ENCODE results near the gene POLA2. TPM values are rescaled to one million over a fixed set of nuclear protein-coding genes. Genes with fewer than 3 reads are reported as not detected.

The POLA2 gene
- total RNA-seq, 2 experiments from 2014 or later, result 62.9 to 66.9 TPM

DNA sequence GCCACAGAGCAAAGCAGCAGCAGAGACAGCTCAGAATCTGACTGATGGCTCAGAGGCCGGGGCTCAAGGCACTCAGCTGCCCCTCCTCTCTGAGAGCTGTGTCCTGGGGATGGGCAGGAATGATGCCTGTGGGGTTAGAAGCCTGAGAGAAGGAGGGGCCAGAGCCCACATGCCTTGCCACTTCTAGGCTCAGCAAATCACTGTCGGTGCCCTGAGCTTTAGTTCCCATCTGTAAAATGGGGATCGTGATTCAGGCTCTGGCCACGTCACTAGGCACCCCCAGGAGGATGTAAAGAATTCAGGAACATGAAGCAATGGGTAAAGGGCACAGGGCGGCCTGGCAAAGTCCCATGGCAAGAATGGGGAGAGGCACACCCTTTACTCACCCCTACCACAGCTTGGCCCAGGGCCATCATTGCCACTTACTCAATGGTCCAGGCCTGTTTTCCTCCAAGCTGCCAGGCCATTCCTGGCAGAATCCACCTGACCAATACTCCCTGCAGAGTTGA, 49.5 kb downstream of the POLA2 start:
- DNase-seq, result no peak
- H3K4me1 Mint-ChIP-seq (ENCODE audit: low read depth), result peaks cover 10% of the 10 kb centered on the region
- H3K4me3 Mint-ChIP-seq, result no peak overlapping the region
- intact Hi-C loops (cut with micrococcal nuclease), result no loop called here
- POLR2A ChIA-PET, result no interaction called here
- no peak overlapping the region for H3K27ac Mint-ChIP-seq
- peaks cover 10% of the 10 kb centered on the region for H3K27me3 Mint-ChIP-seq
- no peaks in the 10 kb centered on the region for H3K9me3 Mint-ChIP-seq
- H3K36me3 Mint-ChIP-seq, result no peaks in the 10 kb centered on the region
- CTCF ChIA-PET, result interaction anchor here (1.5 to 8.5 kb wide), 2 partner anchors 20 to 86 kb away, joined by 6 to 184 read pairs; partner anchors contain the start of gene DPF2

- intact Hi-C loops (cut with micrococcal nuclease), result loop anchor here (1.0 to 2.0 kb wide), 3 partner anchors 16 to 89 kb away; no protein-coding TSS in a partner anchor
- CTCF ChIA-PET, result interaction anchor here (0.7 to 8.5 kb wide), 34 partner anchors 9 to 505 kb away, joined by 3 to 184 read pairs (median 4); partner anchors contain the start of genes CAPN1, DPF2, MEN1 and PCNX3
- H3K4me3 Mint-ChIP-seq, result peak within 1 kb of the TSS; percentile 69
- POLR2A ChIA-PET, result interaction anchor here (0.6 to 2.8 kb wide), 6 partner anchors 14 to 100 kb away, joined by 3 to 19 read pairs (median 3); partner anchors contain the start of genes DPF2 and POLA2
- H3K9me3 Mint-ChIP-seq, result no peaks in the 10 kb centered on the region
- peaks cover 10% of the 10 kb centered on the region for H3K27me3 Mint-ChIP-seq
- no peak within 1 kb of the TSS for H3K27ac Mint-ChIP-seq
- H3K36me3 Mint-ChIP-seq, result no peaks in the 10 kb centered on the region
- peak; percentile 84 for DNase-seq
- peaks cover 10% of the 10 kb centered on the region for H3K4me1 Mint-ChIP-seq (ENCODE audit: low read depth)
Observed at GRCh38 chr11:65314501-65315203, 52.9 kb downstream of the POLA2 start, which contains the start of gene CDC42EP2. Gene CDC42EP2, plus strand, starts transcription at chr11:65314866. Its CDS starts 6,033 bp downstream, at chr11:65320899.

DNA sequence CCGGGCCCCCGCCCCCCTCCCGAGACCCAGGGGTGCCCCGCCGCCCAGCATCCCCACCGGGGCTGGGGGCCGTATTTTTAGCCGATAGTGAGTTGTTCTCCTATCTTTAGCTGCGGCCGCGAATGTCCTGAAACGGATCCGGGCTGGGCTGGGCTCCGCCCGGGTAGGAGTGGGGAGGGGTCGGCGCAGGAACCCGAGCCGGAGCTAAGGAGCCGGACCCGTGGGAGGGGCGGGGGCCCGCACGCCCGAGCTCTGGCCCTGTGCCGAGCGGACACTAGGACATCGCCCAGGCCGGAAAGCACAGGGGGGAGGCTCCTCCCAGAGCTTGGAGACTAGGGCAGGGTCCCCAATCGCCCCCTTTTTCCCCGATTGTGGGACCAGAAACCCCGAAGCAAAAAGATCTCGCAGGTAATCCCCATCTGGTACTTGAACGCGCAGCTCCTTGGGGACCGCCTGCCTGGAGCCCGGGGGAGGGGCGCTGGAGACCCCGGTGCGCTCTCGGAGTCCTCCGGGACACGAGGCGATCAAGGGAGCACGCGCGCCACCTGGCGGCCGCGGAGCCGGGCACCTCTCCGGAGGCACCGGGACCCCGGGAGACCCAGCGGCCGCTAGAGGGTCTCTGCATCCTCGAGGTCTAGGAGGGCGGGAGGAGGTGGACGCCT, 53.6 kb downstream of the POLA2 start:
- intact Hi-C loops (cut with micrococcal nuclease), result loop anchor here (1.0 to 2.0 kb wide), 3 partner anchors 15 to 90 kb away; no protein-coding TSS in a partner anchor
- ChIA-PET POLR2A (interaction anchor here (0.9 to 2.8 kb wide), 5 partner anchors 13 to 101 kb away, joined by 3 to 19 read pairs (median 3); partner anchors contain the start of genes DPF2 and POLA2), CTCF (interaction anchor here (0.7 to 8.5 kb wide), 39 partner anchors 10 to 506 kb away, joined by 3 to 184 read pairs (median 4); partner anchors contain the start of genes CAPN1, DPF2, FAU and MEN1)
- H3K4me1 Mint-ChIP-seq (ENCODE audit: low read depth), result peaks cover 10% of the 10 kb centered on the region
- H3K9me3 Mint-ChIP-seq, result no peaks in the 10 kb centered on the region
- H3K27me3 Mint-ChIP-seq, result peaks cover 10% of the 10 kb centered on the region
- H3K36me3 Mint-ChIP-seq, result no peaks in the 10 kb centered on the region
- peak overlapping the region; percentile 69 for H3K4me3 Mint-ChIP-seq
- H3K27ac Mint-ChIP-seq, result no peak overlapping the region
- DNase-seq, result peak; percentile 83

GRCh38 chr11:65315866-65316226, 54.1 kb downstream of the POLA2 start:
- H3K9me3 Mint-ChIP-seq, result no peaks in the 10 kb centered on the region
- H3K27me3 Mint-ChIP-seq, result peaks cover 10% of the 10 kb centered on the region
- no peak for DNase-seq
- ChIA-PET CTCF (interaction anchor here (0.6 to 8.5 kb wide), 35 partner anchors 9 to 283 kb away, joined by 3 to 184 read pairs (median 5); partner anchors contain the start of genes CAPN1, DPF2, FAU and MRPL49), POLR2A (interaction anchor here (1.0 to 2.8 kb wide), 5 partner anchors 12 to 91 kb away, joined by 3 to 19 read pairs (median 3); partner anchors contain the start of genes DPF2 and POLA2)
- H3K4me1 Mint-ChIP-seq (ENCODE audit: low read depth), result peaks cover 10% of the 10 kb centered on the region
- peak overlapping the region; percentile 54 for H3K4me3 Mint-ChIP-seq
- no peak overlapping the region for H3K27ac Mint-ChIP-seq
- no peaks in the 10 kb centered on the region for H3K36me3 Mint-ChIP-seq
- intact Hi-C loops (cut with micrococcal nuclease), result loop anchor here (1.0 to 2.0 kb wide), 3 partner anchors 15 to 91 kb away; no protein-coding TSS in a partner anchor

GRCh38 chr11:65316227-65317024, 54.7 kb downstream of the POLA2 start:
- DNase-seq, result no peak
- Mint-ChIP-seq H3K4me3 (peak overlapping the region; percentile 54), H3K27ac (no peak overlapping the region), H3K27me3 (peaks cover 10% of the 10 kb centered on the region), H3K4me1 (ENCODE audit: low read depth) (peaks cover 10% of the 10 kb centered on the region), H3K36me3 (no peaks in the 10 kb centered on the region), H3K9me3 (no peaks in the 10 kb centered on the region)
- ChIA-PET CTCF (interaction anchor here (0.6 to 8.5 kb wide), 29 partner anchors 9 to 284 kb away, joined by 3 to 184 read pairs (median 6); partner anchors contain the start of genes CAPN1, DPF2, FAU and MRPL49), POLR2A (interaction anchor here (1.1 to 2.8 kb wide), 3 partner anchors 16 to 91 kb away, joined by 3 to 19 read pairs (median 19); partner anchors contain the start of genes DPF2 and POLA2)
- intact Hi-C loops (cut with micrococcal nuclease), result no loop called here

DNA sequence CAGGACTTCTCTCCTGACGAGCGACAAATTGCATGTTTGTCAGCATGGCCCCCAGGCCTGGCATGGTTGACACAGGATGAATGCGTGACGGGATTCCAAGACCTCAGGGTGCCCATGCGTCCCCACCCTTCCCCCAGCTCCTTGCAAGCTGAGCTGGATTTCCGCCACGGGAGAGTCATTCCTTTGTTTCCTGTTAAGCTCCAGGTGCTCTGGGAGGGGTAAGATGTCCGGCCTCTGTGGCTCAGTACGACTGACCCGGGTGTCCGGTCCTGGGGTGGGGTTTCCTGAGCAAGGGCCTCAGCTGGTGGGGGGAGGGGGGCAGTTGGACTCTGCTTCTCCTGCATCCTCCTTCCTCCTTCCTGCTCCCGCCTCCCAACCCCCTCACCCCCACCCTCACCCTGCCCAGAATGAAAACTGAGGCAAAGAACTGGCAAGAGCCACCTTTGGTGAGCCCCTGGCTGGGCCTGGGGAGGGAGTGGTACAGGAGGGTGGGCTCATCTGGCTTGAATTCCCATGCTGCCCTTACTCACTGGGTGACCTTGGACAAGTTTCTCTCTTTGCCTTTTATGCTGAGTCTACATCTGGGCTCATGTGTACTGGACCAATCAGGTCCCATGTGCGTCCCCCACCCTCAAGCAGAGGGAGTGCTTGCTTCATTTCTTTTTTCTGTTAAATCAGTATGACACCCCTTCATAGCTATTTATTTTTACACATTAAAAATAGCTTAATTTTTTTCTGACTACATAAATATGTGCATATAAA, 55.4 kb downstream of the POLA2 start:
- DNase-seq, result no peak
- H3K27me3 Mint-ChIP-seq, result peaks cover 10% of the 10 kb centered on the region
- ChIA-PET CTCF (interaction anchor here (1.0 to 8.5 kb wide), 7 partner anchors 9 to 113 kb away, joined by 5 to 184 read pairs (median 51); partner anchors contain the start of gene DPF2), POLR2A (interaction anchor here (1.1 to 2.8 kb wide), 2 partner anchors 55 to 92 kb away, joined by 3 to 19 read pairs; partner anchors contain the start of gene POLA2)
- intact Hi-C loops (cut with micrococcal nuclease), result no loop called here
- no peak overlapping the region for H3K27ac Mint-ChIP-seq
- H3K4me1 Mint-ChIP-seq (ENCODE audit: low read depth), result peaks cover 10% of the 10 kb centered on the region
- no peaks in the 10 kb centered on the region for H3K9me3 Mint-ChIP-seq
- H3K36me3 Mint-ChIP-seq, result no peaks in the 10 kb centered on the region
- no peak overlapping the region for H3K4me3 Mint-ChIP-seq

DNA sequence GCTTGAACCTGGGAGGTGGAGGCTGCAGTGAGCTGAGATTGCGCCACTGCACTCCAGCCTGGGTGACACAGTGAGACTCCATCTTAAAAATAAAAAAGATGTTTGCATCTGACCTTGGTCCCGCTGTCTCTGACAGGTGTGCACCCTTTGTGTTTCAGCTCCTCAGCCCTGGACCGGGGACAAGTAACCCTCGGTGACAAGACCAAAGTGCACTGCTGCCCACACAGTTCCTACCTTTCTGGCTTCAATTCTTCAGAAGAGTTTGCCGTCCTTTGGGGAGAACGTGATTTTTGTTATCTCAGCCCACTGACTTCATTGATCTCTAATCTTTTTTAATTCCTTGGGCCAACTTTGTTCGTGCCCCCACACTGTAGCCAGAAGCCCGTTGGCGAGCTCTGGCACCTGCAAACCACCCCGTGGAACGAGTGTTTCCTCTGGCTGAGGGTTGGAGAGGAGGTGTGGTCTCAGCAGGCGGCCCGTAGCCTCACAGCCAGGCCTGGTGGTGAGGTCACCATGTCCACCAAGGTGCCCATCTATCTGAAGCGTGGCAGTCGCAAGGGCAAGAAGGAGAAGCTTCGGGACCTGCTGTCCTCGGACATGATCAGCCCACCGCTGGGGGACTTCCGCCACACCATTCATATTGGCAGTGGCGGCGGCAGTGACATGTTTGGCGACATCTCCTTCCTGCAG, 58.8 kb downstream of the POLA2 start:
- no peak overlapping the region for H3K27ac Mint-ChIP-seq
- H3K4me1 Mint-ChIP-seq (ENCODE audit: low read depth), result peaks cover 4% of the 10 kb centered on the region
- intact Hi-C loops (cut with micrococcal nuclease), result no loop called here
- H3K27me3 Mint-ChIP-seq, result peaks cover 5% of the 10 kb centered on the region
- no peaks in the 10 kb centered on the region for H3K9me3 Mint-ChIP-seq
- CTCF ChIA-PET, result interaction anchor here (1.3 to 2.3 kb wide), 2 partner anchors 9 to 115 kb away, joined by 3 to 14 read pairs; no protein-coding TSS in a partner anchor
- POLR2A ChIA-PET, result interaction anchor here (0.6 kb wide), 2 partner anchors 15 to 65 kb away, joined by 3 read pairs; no protein-coding TSS in a partner anchor
- no peak for DNase-seq
- no peak overlapping the region for H3K4me3 Mint-ChIP-seq
- H3K36me3 Mint-ChIP-seq, result no peaks in the 10 kb centered on the region

GRCh38 chr11:65321076-65321475, 59.3 kb downstream of the POLA2 start:
- POLR2A ChIA-PET, result no interaction called here
- Mint-ChIP-seq H3K27me3 (peaks cover 2% of the 10 kb centered on the region), H3K36me3 (no peaks in the 10 kb centered on the region), H3K4me3 (no peak overlapping the region), H3K9me3 (no peaks in the 10 kb centered on the region), H3K4me1 (ENCODE audit: low read depth) (no peaks in the 10 kb centered on the region), H3K27ac (no peak overlapping the region)
- intact Hi-C loops (cut with micrococcal nuclease), result no loop called here
- DNase-seq, result no peak
- CTCF ChIA-PET, result interaction anchor here (1.3 kb wide), 1 partner anchor 116 kb away, joined by 3 read pairs; no protein-coding TSS in a partner anchor

GRCh38 chr11:65321828-65322485, 60.2 kb downstream of the POLA2 start:
- Mint-ChIP-seq H3K4me1 (ENCODE audit: low read depth) (no peaks in the 10 kb centered on the region), H3K27me3 (peaks cover 2% of the 10 kb centered on the region), H3K4me3 (no peak overlapping the region), H3K9me3 (no peaks in the 10 kb centered on the region), H3K36me3 (no peaks in the 10 kb centered on the region), H3K27ac (no peak overlapping the region)
- ChIA-PET POLR2A (no interaction called here), CTCF (interaction anchor here (1.4 kb wide), 1 partner anchor 97 kb away, joined by 4 read pairs; no protein-coding TSS in a partner anchor)
- intact Hi-C loops (cut with micrococcal nuclease), result no loop called here
- no peak for DNase-seq

All from activated CD4-positive, alpha-beta memory T cell treated with anti-CD3 and anti-CD28 coated beads for 36 hours (primary cell).